Cortex of kidney (tissue), 1 donor: Measurements from ENCODE around the gene PTGFRN.

ENCODE experiments used
- DNase-seq: peaks from one replicate; lab custom pipeline; 2025; lab: John Stamatoyannopoulos, UW

The PTGFRN gene

DNA sequence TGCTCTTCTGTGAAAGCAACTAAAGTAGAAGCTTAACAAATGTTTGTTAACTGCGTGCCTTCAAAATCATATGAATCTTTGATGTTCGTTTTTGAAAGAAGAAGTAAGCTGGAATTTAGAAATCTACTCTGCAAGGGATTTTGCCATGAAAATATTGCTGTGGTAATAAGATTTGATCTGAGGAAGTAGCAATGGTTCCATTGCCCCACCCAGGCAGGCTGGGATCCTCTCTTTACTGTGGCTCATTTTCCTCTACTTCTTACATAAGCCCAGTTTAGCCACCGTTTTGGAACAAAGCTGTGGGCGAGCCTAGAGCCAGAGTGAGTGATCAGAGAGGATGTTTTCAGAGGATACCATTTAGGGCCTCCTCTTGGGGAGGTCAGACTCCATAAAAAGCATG is 20.3 kb upstream of the PTGFRN start:
- no peak for DNase-seq

- no peak for DNase-seq
Observed at GRCh38 chr1:116891396-116892079, 18.2 kb upstream of the PTGFRN start.

DNA sequence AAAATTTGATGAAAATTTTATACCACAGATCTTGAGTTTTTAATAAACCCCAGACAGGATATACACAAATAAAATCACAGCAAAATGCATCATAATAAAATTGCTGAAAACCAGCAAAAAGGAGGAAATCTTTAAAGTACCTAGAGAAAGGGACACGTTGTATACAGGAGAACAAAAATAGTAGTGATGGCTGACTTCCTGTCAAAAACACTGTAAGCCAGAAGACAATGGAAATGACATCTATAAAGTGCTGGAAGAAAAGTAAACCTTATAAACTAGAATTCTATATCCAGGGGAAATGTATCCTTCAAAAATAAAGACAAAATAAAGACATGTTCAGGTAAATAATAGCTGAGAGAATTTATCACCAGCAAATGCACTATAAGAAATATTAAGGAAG is 14.6 kb upstream of the PTGFRN start:
- no peak for DNase-seq

DNA sequence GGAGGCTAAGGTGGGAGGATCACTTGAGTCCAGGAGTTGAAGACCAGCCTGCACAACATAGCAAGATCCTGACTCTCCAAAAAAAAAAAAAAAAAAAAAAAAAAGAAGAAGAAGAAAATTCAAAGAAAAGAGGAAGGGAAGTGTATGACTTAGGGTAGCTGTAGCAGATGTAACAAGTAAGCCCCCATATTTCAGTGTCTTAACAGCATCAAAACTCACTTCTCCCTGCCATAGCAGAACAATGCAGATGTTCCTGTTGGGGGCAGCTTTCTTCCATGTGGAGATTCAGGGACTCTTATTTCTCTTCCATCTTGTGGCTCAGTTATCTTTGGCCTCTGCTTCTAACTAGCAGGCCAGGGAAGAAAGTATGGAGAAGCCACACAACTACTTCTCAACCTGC is 10.2 kb upstream of the PTGFRN start:
- DNase-seq: no peak

DNA sequence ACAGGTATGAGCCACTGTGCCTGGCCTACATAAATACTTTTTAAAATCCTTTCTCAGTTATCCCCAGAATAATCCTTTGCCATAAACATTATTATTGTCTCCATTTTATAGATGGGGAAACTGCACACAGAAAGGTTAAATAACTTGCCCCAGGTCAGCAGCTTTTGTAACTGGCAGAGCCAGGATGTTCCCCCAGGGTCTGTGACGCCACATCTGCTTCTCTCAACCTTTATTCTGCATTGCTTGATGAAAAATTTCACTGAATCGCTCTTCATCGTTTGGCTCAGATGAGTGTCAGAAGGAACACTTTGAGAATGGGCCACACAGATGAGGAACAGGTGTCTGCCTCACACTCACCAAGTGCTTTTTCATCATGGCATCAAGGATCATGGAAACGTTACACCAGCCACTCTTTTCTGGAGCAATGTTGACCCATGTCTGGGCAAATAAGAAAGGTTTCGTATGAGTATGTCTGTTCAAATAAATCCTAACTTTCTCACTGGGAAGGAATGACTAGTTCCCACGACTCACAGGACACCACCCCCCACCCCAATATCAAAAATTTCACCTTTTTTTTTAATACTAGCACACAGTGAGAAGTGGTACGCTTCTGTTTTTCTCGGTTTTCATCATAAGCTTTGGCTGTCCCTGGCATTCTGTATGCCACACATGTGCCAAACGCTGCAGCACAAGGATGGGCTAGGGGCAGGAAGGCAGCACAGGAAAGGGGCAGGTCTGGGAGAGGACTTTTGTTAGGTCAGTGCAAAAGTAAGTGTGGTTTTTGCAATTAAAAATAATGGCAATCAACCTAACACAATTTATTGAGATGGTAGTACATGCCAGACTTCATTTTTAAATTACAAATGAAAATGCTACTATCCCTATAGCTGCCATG is 9.0 kb upstream of the PTGFRN start:
- no peak for DNase-seq

GRCh38 chr1:116902027-116902426 is 7.7 kb upstream of the PTGFRN start:
- no peak for DNase-seq

DNA sequence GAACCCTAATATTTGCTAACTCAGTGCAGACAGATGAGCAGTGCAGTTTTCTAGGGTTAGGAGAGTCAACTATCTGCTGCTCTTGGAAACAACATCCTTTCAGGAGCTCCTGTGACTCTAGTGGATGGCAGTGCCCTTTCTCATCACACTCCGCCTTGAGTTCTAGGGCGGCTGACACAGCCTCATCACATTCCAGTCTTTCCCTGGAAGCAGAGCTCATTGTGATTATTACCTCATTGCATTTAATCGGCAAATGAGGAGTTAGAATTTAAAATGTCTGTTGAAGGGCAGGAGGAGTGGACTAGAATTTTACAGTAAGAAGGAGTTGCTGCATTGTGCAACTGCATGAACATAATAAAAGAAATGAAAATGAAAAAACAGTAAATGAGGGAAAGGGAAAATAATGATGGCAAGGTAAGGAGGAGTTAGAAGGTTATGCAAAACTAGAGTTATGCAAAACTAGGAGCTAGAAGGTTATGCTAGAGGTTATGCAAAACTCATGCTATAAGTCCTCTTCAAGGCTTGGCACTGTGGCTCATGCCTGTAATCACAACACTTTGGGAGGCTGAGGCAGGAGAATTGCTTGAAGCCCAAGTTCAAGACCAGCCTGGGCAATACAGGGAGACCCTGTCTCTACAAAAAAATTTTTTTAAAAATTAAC is 6.9 kb upstream of the PTGFRN start:
- no peak for DNase-seq

DNA sequence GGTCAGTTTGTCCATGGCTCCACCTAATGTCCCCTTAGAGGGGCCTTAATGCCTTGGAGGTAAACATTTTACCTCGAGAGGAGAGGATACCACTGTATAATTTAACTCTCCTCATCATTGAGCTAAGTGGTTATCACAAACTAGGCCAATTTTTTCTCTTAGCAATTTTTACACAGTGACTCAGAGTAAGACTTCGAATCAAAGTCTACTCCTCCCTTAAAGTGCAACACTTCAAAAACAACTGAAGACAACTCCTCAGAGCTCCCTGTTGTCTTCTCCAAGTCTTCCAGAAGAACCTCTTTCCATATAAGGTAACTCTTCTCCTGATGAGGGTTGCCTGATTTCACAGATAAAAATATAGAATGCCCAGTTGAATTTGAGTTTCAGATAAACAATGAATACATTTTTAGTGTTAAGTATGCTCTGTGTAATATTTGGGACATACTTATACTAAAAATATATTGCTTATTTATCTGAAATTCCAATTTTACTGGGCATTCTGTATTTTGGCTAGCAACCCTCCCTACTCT is 4.9 kb upstream of the PTGFRN start:
- DNase-seq: no peak

GRCh38 chr1:116906812-116907211 is 2.9 kb upstream of the PTGFRN start:
- DNase-seq: no peak

- no peak for DNase-seq
Observed at GRCh38 chr1:116907351-116907750, 2.4 kb upstream of the PTGFRN start.

DNA sequence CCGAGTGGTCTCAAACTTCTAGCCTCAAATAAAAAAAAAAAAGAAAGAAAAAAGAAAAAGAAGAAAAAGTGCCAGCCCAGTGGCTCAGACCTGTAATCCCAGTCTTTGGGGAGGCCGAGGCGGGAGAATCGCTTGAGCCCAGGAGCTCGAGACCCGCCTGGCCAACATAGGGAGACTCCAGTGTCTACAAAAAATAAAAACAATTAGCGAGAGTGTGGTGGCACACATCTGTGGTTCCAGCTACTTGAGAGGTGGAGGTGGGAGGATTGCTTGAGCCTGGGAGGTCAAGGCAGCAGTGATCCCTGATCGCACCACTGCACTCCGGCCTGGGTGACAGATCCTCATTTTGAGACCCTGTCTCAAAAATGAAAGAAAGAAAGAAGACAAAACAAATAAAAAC is 1.4 kb upstream of the PTGFRN start:
- DNase-seq: no peak

GRCh38 chr1:116908820-116909511 is 750 bp upstream of the PTGFRN start:
- no peak for DNase-seq

DNA sequence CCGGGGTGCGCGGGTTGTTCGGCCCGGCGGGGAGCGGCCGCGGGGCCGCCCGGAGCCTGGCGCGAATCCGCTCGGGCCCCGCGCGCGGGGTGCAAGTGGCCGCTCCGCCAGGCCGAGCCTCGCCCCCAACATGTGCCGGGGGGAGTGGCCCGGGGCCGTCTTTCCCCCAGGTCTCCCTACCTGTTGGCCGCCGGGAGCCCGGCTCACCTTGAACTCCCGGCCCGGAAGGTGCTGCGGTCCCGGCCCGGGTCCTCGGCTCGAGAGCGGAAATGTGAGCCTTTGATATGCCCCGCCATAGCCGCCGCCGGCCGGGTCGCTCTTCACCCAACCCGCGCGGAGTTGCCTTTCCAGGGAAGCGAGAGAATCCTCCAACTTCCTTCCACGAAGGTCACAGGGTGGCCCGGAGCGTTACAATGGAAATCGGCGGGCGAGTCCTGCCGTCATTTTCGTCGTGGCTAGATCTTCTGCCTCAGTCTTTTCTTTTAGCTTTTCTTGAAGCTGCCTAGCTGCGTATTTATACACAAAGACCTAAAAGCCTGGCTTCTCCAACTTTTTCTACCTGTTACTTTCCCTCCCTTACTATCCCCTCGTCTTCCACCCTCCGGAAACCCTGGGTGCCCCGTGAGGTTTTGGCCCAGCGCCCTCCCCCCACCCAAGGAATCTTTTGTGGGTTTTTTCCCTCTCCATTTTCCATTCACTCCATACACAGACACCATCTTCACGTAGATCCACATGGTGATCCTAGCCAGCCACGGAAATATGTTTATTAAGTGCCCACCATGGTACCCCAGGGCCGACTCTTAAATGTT is 867 bp downstream of the PTGFRN start:
- no peak for DNase-seq

- no peak for DNase-seq
Observed at GRCh38 chr1:116911188-116911553, 1.5 kb downstream of the PTGFRN start.

- DNase-seq: no peak
Observed at GRCh38 chr1:116911779-116912469, 2.2 kb downstream of the PTGFRN start.

GRCh38 chr1:116912846-116913245 is 3.1 kb downstream of the PTGFRN start:
- DNase-seq: no peak

DNA sequence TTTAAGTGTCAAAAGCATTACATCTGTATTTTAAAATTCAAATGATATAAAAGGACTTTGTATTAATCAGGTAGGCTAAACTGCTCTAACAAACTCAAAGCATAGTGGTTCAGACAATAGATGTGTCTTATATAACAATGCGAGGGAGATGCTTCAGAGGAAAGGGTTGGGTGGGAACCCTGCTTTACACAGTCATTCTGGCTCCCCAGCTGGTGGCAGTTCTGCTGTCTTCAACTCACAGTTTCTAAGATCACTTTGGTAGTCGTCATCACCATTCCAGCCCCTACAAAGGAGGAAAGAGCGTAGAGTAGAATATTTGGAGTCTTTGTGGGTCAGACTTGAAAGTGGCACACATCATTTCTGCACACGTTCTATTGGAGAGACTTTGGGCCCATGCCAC is 4.2 kb downstream of the PTGFRN start:
- DNase-seq: no peak

- DNase-seq: no peak
Observed at GRCh38 chr1:116914667-116915066, 5.0 kb downstream of the PTGFRN start.

DNA sequence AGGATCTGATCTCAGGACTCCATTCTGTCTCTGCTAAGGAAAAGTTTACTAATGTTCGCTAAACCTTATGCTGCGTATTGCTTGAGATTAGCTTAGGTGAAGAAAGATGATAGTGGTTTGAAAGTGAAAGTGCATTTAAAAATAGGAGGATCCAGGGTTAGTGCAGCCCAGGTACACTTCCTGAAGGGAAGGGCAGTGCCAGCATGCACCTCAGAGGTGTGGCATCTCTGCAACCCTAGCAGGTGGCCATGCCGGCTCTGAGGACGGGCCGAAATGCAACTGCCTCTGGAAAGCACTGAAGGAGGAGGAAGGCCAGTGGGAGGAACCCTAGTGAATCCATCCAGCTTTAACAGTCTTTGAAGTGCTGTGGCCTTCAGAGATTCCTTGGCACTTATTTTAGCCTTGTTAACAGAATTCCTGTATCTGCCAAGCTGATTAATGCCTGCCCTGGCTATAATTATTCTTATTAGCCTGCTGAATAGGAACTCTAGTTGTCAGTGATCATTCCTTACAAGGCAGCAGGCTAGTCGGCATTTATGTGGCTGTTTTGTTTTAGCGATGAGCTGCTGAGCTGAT is 5.5 kb downstream of the PTGFRN start:
- DNase-seq: no peak

DNA sequence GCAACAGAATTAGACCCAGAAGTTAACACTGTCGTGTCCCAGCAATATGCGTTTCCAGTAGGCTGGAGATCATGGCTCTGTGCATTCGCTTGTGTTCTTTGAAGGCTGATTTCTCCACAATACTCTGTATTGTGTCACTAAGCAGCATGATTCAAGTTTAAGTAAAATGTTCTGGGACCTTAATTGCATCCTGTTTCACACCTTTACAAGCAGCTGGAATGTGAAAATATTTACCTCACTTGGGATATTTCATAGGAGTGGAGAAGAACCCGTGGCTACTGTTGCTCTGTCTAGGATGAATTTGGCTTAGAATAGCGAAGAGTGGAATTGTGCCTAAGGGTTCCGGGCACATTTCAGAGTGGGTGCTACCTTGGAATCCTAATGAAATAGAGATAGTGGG is 6.3 kb downstream of the PTGFRN start:
- no peak for DNase-seq
